ENCODE results near the gene ATP8A2.

Gene ATP8A2

GRCh38 chr13:25848812-25849745 is 477.3 kb downstream of the ATP8A2 start:
- no peak for DNase-seq (ENCODE audit: low spot score)

- no peak for DNase-seq (ENCODE audit: low spot score)
Observed at GRCh38 chr13:25857830-25858229, 486.1 kb downstream of the ATP8A2 start.

GRCh38 chr13:25859528-25859927 is 487.8 kb downstream of the ATP8A2 start:
- no peak for DNase-seq (ENCODE audit: low spot score)

GRCh38 chr13:25860265-25860664 is 488.5 kb downstream of the ATP8A2 start:
- no peak for DNase-seq (ENCODE audit: low spot score)

GRCh38 chr13:25860862-25861261 is 489.1 kb downstream of the ATP8A2 start:
- DNase-seq (ENCODE audit: low spot score): no peak

GRCh38 chr13:25862156-25862555 is 490.4 kb downstream of the ATP8A2 start:
- no peak for DNase-seq (ENCODE audit: low spot score)

GRCh38 chr13:25864116-25864515 is 492.3 kb downstream of the ATP8A2 start:
- no peak for DNase-seq (ENCODE audit: low spot score)

- no peak for DNase-seq (ENCODE audit: low spot score)
Observed at GRCh38 chr13:25864936-25865335, 493.2 kb downstream of the ATP8A2 start.

- no peak for DNase-seq (ENCODE audit: low spot score)
Observed at GRCh38 chr13:25865391-25865790, 493.6 kb downstream of the ATP8A2 start.

GRCh38 chr13:25867038-25867437 is 495.3 kb downstream of the ATP8A2 start:
- no peak for DNase-seq (ENCODE audit: low spot score)

- DNase-seq (ENCODE audit: low spot score): no peak
Observed at GRCh38 chr13:25868490-25868889, 496.7 kb downstream of the ATP8A2 start.

GRCh38 chr13:25869941-25870340 is 498.2 kb downstream of the ATP8A2 start:
- no peak for DNase-seq (ENCODE audit: low spot score)

GRCh38 chr13:25871389-25872125 is 499.8 kb downstream of the ATP8A2 start:
- no peak for DNase-seq (ENCODE audit: low spot score)

- no peak for DNase-seq (ENCODE audit: low spot score)
Observed at GRCh38 chr13:25872481-25873241, 500.9 kb downstream of the ATP8A2 start.

GRCh38 chr13:25873242-25873612 is 501.5 kb downstream of the ATP8A2 start:
- DNase-seq (ENCODE audit: low spot score): no peak

GRCh38 chr13:25874064-25874737 is 502.4 kb downstream of the ATP8A2 start:
- no peak for DNase-seq (ENCODE audit: low spot score)

GRCh38 chr13:25874907-25875306 is 503.1 kb downstream of the ATP8A2 start:
- no peak for DNase-seq (ENCODE audit: low spot score)

- no peak for DNase-seq (ENCODE audit: low spot score)
Observed at GRCh38 chr13:25876247-25876646, 504.5 kb downstream of the ATP8A2 start.

- no peak for DNase-seq (ENCODE audit: low spot score)
Observed at GRCh38 chr13:25879466-25879865, 507.7 kb downstream of the ATP8A2 start.

GRCh38 chr13:25881136-25881926 is 509.6 kb downstream of the ATP8A2 start:
- DNase-seq (ENCODE audit: low spot score): no peak

GRCh38 chr13:25881971-25882451 is 510.2 kb downstream of the ATP8A2 start:
- DNase-seq (ENCODE audit: low spot score): no peak
